Measurements from ENCODE around the gene MYH9. TPM values are rescaled to one million over a fixed set of nuclear protein-coding genes. Genes with fewer than 3 reads are reported as not detected.
A peak's percentile ranks its signal among the peaks of the same experiment; 100 is the strongest.
"Not testable (repeated sequence)": the region's sequence is repeated elsewhere in the genome, so short reads cannot be mapped to it uniquely, and the experiment has no call there.

Gene MYH9
- total RNA-seq, 4 donors from 2014 or later = 215 to 1,171 (median 400) TPM

DNA sequence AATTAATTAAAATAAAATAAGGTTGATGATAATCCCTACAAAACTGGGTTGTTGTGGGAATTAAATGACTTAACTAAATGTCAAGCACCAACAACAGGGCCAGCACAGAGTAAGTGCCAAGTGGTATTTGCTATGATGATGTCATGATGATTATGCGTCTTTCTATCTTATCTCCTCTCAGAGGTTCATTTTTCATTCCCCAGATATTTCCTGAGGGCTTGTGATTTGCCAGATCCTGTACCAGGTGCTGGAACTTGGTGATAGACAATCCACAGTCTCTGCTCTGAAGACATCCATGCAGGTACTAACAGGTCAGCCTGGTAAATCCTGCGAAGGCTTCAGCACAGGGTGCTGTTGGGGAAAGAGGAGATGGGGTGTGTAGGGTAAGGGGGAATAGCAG lies 8.1 kb upstream of the MYH9 start:
- no peaks in the 10 kb centered on the region for H3K36me3 ChIP-seq
- H3K4me1 ChIP-seq = no peaks in the 10 kb centered on the region
- no peak for DNase-seq
- TF ChIP-seq, protein P1, sequence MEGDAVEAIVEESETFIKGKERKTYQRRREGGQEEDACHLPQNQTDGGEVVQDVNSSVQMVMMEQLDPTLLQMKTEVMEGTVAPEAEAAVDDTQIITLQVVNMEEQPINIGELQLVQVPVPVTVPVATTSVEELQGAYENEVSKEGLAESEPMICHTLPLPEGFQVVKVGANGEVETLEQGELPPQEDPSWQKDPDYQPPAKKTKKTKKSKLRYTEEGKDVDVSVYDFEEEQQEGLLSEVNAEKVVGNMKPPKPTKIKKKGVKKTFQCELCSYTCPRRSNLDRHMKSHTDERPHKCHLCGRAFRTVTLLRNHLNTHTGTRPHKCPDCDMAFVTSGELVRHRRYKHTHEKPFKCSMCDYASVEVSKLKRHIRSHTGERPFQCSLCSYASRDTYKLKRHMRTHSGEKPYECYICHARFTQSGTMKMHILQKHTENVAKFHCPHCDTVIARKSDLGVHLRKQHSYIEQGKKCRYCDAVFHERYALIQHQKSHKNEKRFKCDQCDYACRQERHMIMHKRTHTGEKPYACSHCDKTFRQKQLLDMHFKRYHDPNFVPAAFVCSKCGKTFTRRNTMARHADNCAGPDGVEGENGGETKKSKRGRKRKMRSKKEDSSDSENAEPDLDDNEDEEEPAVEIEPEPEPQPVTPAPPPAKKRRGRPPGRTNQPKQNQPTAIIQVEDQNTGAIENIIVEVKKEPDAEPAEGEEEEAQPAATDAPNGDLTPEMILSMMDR (IDR thresholded peaks at IDR 0.05) = no peak
- no peak for TF ChIP-seq POLR2A (IDR thresholded peaks at IDR 0.05)
- no peaks in the 10 kb centered on the region for H3K9me3 ChIP-seq
- no peak overlapping the region for H3K27ac ChIP-seq
- H3K4me3 ChIP-seq = no peak overlapping the region
- intact Hi-C loops (cut with DNase I; ENCODE audit: low total_unique reads) = no loop called here
- no peaks in the 10 kb centered on the region for H3K27me3 ChIP-seq

DNA sequence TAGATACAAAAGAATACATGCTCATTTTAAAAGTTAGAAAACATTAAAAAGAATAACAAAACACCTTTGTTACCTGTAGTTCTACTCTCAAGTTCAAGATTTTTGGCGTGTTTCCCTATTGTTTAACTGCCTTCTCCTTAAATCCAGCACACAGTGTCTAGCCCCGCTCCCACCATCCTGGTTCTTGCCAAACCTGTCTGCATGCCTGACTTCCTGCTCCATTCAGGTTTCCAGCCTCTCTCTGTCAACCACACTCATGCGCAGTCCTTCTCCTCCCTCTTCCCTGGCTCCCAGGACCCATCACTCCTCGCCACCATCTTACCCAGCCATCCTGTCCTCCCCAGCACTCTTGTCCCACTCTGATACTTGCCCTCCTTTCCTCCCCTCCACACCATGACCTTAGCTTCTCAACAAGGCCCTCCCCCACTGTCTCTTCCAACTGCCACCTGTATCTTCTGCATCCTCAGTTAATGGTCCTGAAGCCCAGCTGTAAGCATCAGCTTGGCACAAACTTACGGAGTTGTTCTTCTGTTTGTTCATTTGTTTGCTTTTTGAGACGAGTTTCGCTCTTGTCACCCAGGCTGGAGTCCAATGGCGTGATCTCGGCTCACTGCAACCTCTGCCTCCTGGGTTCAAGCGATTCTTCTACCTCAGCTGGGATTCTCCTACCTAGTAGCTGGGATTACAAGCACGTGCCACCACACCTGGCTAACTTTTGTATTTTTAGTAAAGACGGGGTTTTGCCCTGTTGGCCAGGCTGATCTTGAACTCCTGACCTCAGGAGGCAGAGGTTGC lies 7.5 kb upstream of the MYH9 start:
- no peaks in the 10 kb centered on the region for H3K27me3 ChIP-seq
- no peaks in the 10 kb centered on the region for H3K4me1 ChIP-seq
- H3K36me3 ChIP-seq = no peaks in the 10 kb centered on the region
- intact Hi-C loops (cut with DNase I; ENCODE audit: low total_unique reads) = no loop called here
- TF ChIP-seq, protein P1 (IDR thresholded peaks at IDR 0.05) = no peak
- no peak for TF ChIP-seq POLR2A (IDR thresholded peaks at IDR 0.05)
- H3K9me3 ChIP-seq = no peaks in the 10 kb centered on the region
- no peak for DNase-seq
- H3K4me3 ChIP-seq = no peak overlapping the region
- H3K27ac ChIP-seq = no peak overlapping the region

DNA sequence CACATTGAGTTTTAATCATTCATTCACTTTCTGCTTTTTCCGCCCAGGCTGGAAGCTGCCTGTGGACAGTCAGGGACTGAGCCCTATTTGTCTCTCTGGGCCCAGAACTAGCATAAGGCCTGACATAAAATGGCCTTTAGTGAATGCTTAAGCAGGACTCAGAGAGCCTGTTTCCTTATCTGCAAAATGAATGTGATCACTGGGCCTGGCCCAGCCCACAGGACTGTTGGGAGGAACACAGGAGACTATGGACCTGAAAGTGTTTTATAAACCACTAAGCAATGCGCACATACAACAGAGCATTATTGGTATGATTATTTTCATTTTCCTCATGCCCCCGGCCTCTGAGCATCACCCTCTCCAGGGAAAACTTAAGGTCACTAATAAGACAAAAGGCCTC lies 3.9 kb upstream of the MYH9 start:
- Histone ChIP-seq H3K36me3 (no peaks in the 10 kb centered on the region), H3K9me3 (no peaks in the 10 kb centered on the region), H3K4me1 (no peaks in the 10 kb centered on the region), H3K27ac (no peak overlapping the region), H3K27me3 (no peaks in the 10 kb centered on the region), H3K4me3 (no peak overlapping the region)
- TF ChIP-seq, protein P1 (IDR thresholded peaks at IDR 0.05) = no peak
- no peak for TF ChIP-seq POLR2A (IDR thresholded peaks at IDR 0.05)
- intact Hi-C loops (cut with DNase I; ENCODE audit: low total_unique reads) = no loop called here
- no peak for DNase-seq

DNA sequence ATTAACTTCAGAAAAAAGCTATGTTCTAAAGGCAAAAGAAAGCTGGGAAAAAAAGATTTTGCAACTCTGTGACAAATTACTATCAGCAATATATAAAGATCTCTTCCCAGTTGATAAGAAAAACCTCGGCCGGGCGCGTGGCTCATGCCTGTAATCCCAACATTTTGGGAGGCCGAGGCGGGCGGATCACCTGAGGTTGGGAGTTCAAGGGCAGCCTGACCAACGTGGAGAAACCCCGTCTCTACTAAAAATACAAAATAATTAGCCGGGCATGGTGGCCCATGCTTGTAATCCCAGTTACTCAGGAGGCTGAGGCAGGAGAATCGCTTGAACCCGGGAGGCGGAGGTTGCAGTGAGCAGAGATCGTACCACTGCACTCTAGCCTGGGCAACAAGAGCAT lies 1.4 kb upstream of the MYH9 start:
- Histone ChIP-seq H3K4me3 (peak overlapping the region in 1 of 2 donors; percentile 20), H3K27ac (peak overlapping the region in 1 of 2 donors; percentile 77)
- DNase-seq, H3K9me3 ChIP-seq, H3K36me3 ChIP-seq, H3K27me3 ChIP-seq, H3K4me1 ChIP-seq: not testable (repeated sequence)
- intact Hi-C loops (cut with DNase I; ENCODE audit: low total_unique reads) = loop anchor here (5.0 to 10.0 kb wide), 2 partner anchors 57 to 66 kb away; no protein-coding TSS in a partner anchor

DNA sequence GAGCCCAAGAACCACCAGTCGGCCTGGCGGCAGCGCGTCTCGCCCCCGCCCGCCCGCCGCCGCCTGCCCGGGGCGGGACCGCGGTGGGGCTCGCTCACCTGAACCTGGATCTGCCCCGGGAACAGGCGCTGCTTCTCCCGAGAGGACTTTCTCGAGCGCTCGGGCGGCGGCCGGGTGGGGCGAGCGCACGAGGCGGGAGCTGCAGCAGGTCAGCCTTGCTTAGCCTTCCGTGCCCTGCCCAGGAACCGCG lies 133 bp downstream of the MYH9 start:
- DNase-seq = no peak
- H3K36me3 ChIP-seq = no peaks in the 10 kb centered on the region
- intact Hi-C loops (cut with DNase I; ENCODE audit: low total_unique reads) = loop anchor here (5.0 to 10.0 kb wide), 2 partner anchors 55 to 67 kb away; no protein-coding TSS in a partner anchor
- peak overlapping the region; percentile 86 for H3K4me3 ChIP-seq
- peak in 1 of 2 donors; percentile 100 for TF ChIP-seq POLR2A (IDR thresholded peaks at IDR 0.05)
- TF ChIP-seq, protein P1 (IDR thresholded peaks at IDR 0.05) = peak in 1 of 4 experiments; percentile 2
- H3K27ac ChIP-seq = peak overlapping the region; percentile 96 to 98
- H3K9me3 ChIP-seq = no peaks in the 10 kb centered on the region
- H3K27me3 ChIP-seq = no peaks in the 10 kb centered on the region
- H3K4me1 ChIP-seq = no peaks in the 10 kb centered on the region
